ENCODE data around the gene PDE12.

DNA sequence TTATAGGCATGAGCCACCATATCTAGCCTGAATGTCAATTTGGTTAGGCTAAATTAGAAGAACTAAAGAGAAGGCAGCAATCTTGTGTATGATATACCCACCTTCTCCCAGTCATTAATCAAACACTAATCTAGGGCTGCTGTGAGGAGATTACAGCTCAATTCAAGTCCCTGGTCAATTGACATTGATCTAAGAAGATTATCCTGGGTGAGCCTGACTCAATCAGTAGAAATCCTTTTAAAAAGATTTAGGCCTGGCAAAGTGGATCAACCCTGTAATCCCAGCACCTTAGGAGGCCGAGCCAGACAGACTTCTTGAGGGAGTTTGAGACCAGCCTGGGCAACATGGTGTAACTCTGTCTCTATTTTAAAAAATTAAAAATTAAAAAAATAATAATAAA lies 9.5 kb upstream of the PDE12 start:
- TF ChIP-seq CTCF (IDR thresholded peaks at IDR 0.05; ENCODE audit: insufficient read depth, low read depth, low read length) (no peak), EZH2 (IDR thresholded peaks at IDR 0.05; ENCODE audit: insufficient read depth, low read length) (no peak)

Data from astrocyte (in vitro differentiated cells and primary cell).